Stimulated activated CD8-positive, alpha-beta memory T cell treated with anti-CD3 and anti-CD28 coated beads, Interleukin-4, amount 100 ng/mL, for 48 hours (primary cell): ENCODE results near the gene KRTAP5-1.
A peak's percentile ranks its signal among the peaks of the same experiment; 100 is the strongest.

ENCODE experiments used
- DNase-seq: peaks from one replicate; pipeline ENCODE4 v3.0.0-alpha.2; 2020

Gene KRTAP5-1

DNA sequence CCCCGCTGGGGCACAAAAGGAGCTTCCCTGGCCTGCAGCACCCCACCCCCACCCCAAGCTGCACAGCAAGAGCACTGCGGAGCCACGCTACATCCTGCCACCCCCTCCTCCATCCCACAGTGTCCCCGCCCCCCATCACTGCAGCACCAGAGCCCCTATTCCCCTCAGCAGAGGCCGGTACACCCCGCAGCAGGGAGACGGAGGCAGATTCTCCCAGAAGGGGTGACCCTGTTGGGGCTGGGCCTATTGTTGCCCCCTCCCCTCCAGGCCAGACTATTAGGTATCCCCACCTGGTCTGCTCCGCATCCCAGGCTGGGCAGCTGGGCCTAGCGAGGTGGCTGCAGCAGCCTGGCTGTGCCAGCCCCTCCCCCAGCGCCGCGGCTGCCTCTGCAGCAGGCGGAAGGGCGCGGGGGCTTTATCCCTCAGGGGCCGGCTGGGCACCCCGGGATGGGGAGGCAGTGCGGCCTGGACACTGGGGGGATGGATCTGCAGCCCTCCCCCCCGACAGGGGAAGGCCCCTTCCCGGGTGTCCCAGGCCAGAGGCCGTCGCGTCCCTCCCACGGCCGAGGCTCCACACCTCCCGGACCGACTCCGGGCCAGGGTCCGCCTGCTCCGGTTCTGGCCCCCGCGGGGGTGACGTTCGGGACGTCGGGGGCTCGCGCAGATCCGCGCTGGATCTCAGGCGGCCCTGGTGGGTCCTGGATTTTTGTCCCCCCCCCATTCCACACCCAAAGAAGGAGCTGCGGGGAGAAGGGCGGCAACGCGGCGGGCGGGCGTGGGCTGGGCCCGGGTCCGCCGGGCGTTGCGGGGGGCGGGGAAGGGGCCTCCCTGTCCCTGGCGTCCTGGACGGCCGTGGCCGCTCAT, 14.0 kb downstream of the KRTAP5-1 start:
- no peak for DNase-seq

DNA sequence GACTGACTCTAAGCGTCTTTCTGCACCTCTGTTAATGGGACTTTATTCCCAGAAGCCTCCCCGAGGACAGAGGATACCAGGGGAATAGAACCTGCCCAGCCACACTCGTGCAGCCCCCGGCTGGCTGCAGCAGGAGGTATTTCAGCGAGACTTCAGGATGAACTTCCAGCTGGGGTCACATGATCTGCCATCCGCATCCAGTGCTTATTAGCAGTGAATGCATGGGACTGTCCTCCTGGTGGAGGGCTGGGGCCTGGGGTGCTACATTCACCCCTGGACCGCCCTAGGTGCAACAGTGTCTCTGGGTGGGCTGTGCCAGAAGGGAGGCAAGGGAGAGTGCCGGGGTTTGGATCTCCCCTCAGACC, 14.6 kb downstream of the KRTAP5-1 start:
- DNase-seq: no peak

DNA sequence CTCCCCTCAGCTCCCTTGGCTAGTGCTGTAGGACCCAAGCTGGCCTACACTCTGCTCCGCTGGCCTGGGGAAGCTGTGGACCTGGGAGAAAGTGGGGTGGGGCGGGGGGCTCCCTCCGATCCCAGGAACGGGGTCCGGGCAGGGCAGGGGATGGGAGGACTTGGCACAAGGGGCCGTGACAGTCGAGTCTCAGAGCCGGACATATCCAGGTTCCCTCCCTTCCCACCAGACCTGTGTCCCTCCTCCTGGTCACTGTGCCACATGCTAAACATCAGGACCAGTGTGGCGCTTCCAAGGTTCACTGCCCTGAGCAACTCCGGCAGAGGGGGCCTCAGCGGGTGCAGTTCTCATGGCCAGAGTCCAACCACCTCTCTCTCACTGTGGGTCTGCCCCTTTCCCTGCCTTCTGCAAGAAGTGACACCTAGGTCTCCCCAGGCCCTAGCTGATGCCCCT, 15.1 kb downstream of the KRTAP5-1 start:
- no peak for DNase-seq

DNA sequence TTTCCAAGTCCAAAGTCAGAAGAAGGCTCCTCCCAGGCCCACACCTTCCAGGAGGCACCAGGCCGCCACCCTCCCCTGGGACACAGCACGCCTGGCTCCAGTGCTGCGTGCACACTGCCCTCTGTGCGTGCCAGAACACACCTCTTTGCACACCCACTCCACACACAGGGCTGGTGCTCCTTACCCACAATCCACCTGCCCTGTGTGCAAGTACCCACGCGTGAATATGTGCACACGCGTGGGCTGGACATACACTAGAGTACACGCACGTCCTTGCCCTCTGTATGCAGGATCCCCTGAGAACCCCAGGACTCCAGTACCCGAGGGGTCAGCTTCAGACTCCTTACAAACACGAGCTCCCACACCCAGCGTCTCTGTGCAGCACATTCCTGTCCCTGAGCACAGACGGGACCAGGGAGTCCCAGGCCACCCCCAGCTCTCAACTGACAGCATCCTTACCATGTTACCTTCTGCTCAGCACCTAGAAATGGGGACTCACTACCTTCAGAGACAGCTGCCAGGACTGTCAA, 15.8 kb downstream of the KRTAP5-1 start:
- DNase-seq: no peak

DNA sequence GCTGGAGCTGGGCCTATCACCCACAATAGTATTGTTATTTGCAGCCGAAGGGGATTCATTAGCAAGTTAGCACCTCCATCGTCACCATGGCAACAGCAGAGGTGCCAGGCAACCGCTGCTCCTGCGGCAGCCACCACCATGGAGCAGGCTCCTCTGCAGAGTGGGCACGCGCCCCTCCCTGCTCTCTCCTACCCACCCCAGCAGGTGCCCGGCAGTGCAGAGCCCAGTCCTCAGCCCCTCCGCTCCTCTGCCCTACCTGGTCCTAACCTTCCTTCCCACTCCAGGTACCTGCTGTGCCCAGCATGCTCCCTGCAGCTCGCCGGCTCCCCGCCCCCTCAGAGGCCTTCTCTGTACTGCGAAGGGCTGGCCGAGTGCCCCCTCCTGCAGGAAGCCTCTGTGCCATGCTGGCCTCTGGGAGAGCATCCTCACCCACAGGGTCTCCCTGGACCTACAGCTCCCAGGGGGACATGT, 16.6 kb downstream of the KRTAP5-1 start:
- DNase-seq: no peak

DNA sequence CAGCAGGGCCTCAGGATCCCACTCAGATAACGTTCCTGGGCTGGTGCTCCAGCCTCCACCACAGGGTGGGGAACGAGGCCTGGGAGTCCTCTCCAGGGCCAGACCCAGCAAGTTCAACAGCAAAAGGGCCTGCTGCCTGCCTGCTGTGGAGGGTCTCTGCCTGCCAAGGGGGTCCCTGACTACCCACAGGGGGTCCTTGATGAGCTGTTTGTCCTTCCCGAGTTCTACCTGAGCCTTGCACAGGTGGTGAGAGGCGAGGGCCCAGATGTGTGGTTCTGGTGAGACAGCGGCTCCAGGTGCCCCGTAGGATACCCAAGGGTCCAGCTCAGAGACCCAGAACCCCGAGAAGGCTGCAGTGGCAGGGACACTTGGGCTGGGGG, 17.4 kb downstream of the KRTAP5-1 start:
- DNase-seq: no peak

DNA sequence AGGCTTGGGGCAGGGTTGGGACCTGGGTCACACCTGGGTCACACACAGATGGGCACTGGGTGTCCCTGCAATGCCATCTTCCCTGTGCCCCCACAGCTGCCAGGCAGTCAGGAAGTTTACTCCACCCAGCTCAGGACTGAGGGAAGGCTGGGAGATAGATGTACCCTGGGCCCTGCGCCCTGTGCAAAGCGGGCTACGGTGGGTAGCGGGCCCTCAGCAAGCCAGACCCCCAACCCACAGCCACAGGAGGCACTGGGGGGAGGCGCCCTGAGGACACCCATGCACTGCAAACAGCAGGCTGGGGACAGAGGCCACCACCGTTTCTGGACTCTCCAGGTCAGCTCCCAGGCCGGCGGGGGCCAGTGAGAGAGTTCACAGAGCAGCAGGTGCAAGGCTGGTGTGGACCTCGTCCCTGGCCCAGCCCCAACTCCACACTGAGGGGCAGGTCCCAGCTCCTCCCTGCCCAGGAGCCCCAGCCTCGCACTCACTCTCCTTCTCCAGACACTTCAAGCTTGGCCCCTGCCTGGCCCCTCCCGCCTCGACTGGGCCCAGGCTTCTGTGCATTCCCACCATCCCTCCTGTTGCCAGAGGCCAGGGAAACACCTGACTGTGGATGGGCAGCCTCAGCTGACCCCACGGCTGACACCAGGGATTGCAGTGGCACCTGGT, 17.9 kb downstream of the KRTAP5-1 start:
- DNase-seq: no peak

DNA sequence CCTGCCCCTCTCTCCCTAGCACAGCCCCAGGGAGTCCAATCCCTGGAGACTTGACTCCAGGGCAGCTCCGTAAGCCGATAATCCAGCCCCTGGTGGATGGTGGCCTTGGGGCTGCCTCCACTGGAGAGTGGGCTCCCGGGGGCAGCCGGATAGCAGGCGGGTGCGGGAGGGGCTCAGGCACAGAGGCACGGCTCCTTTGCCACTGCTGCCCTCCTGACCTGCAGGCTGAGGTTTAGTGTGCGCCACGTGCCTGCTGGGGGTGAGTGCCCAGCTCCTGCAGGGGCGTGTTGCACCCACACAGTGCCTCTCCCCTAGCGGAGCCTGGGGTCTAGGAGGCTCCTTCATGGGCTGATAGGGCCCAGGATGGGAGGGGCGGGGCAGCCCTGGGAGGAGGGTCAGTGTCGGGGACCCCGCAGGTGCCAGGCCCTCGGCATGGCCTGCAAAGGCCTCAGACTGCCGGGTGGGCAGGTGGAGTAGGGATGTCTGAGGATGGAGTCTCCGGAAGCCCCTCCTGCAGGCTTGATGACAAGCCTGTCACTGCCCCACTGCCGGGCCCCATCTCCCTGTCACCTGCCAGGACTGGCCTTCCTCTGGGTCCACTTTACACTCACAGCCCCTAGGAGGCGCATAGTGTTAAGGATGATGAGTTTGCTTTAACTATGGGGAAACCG, 18.6 kb downstream of the KRTAP5-1 start:
- DNase-seq: peak; percentile 22

DNA sequence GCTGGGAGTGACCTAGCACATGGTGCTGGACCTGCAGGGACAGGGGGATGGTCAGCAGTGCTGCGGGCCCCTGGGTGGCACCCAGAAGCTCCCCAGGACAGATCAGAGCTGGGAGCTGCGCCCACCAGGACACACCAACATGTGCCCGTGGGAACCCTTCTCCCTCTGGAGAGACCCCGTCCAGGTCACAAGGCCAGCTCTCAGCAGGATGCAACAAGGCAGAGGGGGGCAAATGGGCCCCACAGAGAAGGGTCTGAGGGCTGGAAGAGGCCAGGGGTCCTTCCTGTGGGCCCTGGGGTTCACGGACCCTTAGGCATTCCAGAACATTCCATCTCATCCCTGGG, 19.2 kb downstream of the KRTAP5-1 start:
- DNase-seq: no peak

DNA sequence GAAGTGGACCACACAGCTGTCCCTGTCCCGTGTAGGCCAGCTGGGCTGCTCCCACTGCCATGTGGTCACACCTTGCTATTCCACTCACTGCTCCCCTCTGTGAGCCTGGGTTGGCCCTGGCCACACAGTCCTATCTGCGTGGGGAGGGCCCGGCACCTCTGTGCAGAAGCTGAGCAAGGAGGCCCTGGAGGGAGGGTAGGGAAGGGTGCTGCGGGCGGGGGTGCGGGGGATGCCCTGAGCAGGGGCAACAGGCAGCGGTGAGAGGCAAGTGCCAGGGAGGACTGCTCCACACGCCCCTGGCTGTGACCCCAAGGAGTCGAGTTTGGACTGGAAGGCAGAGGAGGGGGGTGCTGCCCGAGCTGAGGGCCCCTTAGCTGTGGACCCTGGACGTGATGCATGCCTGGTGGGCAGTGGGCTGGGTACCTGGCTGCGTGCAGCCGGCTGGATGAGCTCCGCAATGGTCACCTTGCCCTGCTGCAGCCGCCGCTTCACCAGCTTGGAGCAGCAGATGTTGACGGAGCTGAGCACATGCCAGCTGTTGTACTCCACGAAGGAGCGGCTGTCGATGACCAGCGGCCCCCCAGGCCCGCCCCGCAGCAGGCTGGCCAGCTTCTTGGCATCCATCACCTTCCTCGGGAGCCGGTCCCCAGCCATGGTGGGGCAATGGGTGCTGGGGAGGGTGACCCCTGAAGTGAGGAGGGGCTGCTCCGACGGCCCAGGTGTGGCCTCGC, 19.7 kb downstream of the KRTAP5-1 start:
- DNase-seq: no peak

DNA sequence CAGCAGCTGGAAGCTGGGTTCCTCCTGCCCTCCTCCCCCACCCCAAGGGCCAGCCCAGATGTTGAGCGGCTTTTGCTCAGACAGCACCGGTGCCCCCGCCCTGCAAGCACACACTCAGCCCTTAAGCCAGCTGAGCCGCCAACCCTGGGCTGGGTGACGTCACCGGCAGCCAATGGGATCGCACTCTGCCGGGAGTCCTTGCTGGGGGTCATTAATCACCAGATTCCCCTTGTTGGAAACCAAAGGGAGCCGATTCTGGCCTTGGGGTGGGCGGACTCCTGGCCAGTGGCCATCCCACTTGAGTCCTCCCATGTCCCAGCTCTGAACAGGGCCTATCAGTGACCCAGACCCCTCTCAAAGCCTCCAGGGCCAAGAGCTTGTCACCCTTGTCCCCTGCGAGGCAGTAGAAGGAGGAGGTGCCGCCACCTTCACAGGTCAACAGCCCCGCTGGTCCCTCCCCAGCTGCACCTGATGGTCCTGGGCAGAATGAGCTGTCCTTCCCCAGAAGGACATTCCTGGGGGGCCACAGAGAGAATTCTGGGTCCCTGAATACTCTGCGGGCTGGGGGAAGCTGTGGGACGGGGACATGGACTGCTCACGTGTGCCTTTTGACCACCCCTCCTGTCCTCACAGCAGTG, 20.4 kb downstream of the KRTAP5-1 start:
- peak; percentile 36 for DNase-seq

DNA sequence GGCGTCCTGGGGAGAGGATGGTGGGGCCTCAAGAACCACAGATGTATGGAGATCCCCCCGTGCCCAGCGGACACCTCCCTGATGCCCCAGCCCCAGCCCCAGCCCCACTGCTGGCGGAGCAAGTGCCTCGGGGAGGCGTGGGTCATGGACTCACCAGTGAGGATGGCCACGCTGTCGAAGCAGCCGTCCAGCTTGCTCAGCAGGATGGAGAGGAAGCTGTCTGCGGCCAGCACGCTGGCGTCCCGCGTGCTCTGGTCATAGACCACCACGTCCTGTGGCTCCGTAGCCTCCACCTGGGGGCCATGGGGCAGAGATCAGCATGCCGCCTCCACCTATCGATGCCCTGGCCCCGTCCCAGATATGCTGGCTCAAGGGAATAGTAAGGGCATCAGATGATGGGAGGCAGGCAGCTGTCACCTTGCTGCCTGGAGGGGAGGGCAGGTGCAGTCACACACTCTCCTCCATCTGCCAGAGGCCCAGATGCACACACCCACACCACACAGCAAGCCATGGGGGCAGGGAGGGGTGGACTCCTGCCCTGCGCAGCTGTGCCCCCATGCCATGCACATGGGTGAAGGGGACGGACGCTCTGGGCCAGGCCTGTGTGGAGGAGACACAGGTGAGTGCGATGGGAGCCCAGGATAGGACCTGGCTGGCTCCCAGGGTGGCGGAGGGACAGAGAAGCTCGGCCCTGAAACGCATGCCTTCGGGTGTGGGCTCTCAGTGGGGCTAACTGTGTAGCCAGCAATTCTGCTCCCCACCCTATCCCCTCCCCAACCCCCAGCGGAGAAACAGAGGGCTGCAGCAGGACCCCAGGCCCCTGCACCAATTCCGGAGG, 21.2 kb downstream of the KRTAP5-1 start:
- DNase-seq: no peak

DNA sequence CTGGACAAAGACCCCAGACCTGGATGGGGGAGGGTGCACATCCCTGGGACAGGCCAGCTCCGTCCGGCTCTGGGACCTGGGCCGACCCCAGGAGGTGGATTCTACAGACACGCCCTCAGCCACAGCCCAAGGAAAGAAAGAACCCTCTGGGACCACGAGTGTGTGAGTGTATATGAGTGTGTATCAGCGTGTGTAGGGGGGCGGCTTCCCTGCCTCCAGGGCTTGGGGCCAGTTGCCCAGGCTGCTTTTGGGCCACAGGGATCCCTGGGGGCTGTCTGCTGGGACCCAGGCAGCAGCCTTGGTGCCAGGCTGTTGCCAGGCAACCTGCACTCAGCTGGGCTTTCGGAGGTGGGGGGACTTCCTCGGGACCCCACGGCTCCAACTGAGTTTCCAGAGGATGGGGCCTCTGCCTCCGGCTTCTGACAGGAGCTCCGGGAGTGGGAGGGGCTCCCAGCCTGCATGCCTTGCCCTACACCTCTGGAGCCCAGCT, 21.9 kb downstream of the KRTAP5-1 start:
- no peak for DNase-seq

DNA sequence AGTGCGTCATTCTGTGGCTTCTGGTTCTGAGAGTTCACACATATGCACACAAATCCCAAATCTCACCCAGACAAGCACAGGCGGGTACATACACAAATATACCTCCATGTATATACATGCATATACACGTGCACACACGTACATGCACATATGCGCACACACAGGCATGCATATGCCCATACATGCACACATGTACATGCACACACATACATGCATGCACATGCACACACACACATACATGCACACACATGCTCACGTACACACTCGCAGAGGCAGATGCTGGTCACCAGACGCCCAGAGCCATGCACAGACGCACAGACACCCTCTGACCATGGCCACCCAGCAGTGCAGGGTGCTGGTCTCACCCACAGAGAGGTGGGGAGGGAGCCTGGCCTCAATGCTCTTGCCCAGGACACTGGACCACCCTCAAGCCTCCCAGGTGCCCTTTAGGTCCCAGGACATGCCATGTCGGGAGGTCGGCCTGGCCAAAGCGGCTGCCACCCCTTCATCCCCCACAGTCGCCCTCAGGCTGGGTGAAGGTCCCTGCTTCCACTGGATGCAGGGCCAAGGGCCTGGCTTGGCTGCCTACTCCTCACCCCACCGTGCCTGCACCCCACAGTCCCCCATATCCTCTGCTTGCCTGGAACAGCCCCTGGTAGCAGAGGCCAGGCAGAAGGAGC, 22.5 kb downstream of the KRTAP5-1 start:
- no peak for DNase-seq

DNA sequence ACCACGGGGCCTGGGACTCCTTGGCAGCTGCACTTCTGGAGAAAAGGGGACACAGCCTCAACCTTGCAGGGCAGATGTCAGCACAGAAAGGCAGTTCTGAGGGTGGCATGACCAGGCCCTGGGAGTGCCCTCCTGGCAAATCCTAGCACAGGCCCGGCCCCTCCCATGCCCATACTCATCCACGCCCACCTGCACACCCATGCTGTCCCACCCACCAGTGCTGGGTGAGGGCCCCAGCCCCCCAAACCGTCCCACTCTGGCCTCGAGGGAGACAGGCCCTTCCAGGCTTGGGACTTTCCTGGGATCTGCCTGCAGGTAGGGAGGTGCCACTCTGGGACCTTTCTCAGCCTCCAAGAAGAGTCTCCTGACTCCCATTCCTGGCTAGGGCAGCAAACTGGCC, 23.1 kb downstream of the KRTAP5-1 start:
- DNase-seq: no peak

DNA sequence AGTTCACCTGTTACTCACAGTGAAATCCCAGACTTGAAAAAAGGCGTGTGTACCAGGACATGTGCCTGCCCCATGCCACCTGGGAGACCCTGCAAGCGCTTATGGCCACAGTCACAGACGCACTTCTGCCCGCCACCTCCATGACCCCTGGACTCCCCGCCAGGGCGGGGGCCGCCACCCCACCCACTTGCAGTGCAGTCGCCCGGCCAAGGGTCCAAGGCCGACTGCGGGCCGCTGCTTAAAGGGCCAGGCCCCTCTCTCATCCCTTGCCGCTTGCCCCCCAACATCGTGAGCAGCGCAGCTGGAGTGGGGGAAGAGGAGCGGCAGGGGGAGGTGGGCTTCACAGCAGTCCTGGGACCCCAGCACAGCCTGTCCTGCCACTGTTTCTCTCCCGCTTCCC, 23.8 kb downstream of the KRTAP5-1 start:
- no peak for DNase-seq

DNA sequence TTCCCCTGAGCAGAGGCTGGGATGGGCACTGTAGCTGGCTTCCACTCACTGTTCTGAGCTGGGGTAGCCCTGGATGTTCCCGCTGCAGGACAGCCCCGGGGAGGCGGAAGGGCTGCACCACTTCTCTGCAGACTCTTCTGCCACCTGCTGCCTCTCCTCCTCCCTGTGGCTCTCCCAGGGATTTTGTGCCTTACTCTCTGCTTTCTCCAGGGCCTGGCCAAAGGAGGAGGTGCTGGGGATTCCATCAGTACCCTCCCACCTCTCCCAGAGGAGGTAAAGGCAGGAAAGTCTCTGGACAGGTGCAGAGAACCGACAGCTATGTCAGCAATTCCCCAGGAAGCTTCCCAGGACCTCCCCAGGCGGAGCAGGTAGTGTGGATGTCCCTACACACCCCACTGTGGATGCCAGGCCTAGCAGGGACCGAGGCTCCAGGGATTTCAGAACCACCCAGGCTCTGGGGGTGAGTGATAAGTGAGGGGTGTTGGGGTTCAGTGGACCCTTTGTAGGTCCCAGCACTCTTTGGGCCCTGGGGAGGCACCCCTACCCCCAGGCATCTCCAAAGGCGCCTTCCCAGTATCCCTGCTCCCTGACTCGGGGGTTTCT, 24.3 kb downstream of the KRTAP5-1 start:
- no peak for DNase-seq

DNA sequence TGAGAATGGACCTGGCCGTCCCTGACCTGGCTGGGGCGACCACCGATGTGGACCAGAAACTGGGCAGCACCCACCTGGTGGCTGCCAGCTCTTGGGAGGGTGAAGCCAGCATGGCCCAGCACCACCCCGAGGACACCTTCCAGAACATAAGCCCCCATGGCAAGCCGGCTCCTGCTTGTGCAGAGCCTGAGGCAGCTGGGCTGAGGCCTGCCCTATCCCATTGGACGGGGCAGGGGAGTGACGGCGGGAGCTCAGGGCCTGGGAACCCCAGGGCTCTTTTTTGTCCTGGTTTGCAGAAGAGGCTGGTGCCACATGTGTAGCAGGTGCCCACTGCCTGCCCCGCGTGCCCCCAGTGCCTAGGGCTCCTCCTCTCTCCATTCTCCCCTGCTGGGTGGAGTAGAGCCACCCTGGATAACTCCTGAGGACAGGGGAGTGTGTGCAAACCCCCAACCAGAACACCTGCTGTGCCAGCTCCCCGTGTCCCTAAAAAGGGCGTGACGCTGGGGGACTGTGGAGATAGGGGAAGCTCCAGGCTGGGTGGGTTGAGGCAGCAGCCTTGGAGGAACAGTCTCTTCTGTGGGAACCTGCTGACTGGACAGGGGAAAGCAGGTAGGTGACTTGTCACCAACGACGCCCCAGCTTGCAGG, 25.0 kb downstream of the KRTAP5-1 start:
- DNase-seq: no peak

DNA sequence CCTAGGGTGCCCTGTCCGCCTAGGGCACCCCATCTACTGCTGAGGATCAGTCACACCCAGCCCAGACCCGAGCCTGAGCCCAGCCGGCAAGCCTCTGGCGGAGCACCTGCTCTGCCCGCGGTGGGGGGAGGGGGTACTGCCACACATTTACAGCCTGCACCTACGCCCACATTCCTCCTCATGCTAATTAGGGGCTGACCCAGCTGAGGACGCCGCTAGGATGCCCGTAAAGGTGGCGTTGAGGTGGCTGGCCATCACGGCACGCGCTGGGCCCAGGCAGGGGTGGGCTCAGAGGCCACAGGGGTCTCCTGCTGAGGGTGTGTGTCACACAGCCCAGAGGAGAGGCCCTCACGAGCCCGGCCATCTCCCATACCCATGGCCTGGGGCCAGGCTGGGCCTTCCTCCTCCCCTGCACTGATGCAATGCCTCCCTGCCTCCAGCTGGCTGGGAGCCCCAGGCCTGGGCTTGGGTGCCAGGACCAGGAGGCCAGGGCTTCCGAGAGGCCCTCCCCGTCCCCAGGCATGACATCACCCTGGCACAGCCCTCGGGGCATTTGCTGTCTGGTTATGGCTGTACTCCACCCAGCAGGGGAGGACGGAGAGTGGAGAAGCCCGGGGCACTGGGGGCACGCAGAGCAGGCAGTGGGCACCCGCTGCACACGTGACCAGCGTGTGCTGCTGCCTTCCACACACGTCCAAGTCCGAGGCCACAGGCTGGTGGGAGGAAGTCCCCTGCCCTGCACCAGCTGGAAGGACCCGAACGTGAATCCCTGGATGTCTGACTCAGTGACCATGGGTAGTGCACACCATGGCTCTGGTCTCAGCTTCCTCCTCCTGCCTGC, 25.8 kb downstream of the KRTAP5-1 start:
- no peak for DNase-seq
